MM.1S (cell line): ENCODE results near the gene GAS7.

Source experiments
- CTCF ChIP-seq: fragments of 300-600 bp; sonication (generic); IDR thresholded peaks from 2 replicates; pipeline ENCODE4 v1.5.1; 2016; ENCODE audit warnings: antibody characterized with exemption, low read length, mixed read lengths
- EZH2 ChIP-seq: fragments of 300-600 bp; sonication (generic); optimal IDR thresholded peaks from 2 replicates; pipeline ENCODE3; 2017; ENCODE audit warnings: low read depth, mild to moderate bottlenecking, antibody characterized with exemption, low read length, mixed read lengths
- EZH2phosphoT487 ChIP-seq: fragments of 300-600 bp; sonication (generic); IDR thresholded peaks from 2 replicates; pipeline ENCODE4 v1.6.1; 2018; ENCODE audit warnings: antibody characterized with exemption, low read length

- TF ChIP-seq CTCF (no peak), EZH2 (no peak), EZH2phosphoT487 (no peak)
Measured at GRCh38 chr17:10173913-10174312, 24.5 kb downstream of the GAS7 start.
